ENCODE data around the gene LBR. TPM values are rescaled to one million over a fixed set of nuclear protein-coding genes. Genes with fewer than 3 reads are reported as not detected.

LBR gene
- total RNA-seq, 4 donors from 2014 or later, result 16.5 to 19.8 (median 18.5) TPM

DNA sequence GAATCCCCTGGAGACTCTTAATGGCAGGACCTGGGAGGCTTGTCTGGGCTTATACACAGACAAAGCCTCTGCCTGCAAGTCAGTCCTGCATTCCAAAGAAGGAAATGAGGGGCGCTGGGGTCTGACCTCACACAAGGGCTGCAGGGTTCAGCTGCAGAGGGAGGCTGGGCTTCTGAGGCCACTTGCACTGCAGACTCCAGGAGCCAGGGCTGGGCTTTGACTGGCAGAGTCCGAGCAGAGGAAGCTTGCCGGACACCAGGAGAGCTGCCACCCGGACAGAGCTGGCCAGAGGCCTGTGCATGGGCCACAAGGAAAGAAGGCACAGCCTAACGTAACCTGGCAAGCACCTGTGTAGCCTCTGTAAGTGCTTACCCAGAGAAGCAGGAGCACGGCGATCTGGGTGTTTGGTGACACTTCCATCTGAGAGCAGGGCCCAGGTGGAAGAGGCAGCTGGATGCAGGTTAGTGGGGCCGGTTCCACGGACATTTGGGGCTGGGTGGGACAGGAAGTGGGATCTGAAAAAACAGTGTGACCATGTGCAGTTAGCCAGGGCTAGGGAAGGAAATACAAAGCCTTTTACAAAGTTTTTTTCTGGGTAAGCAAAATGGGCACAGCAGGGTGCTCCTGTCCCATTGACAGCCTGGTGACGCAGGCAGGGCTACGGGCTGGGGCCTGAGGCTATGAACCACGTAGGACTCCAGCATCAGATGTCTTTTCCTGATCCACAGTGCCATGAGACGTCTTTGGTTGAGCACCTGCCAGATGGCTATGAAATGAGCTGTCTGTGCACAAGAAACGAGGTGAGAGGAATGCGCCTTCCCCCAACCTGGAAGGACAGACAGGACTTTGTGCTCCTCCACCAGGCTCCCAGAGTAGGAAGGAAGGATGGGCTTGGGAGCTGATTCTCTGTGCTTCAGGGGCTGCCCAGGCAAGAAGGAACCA lies 37.3 kb upstream of the LBR start:
- in situ Hi-C loops (cut with MboI; ENCODE audit: low sequenced_read_pairs in 4 of 4) (no loop called here), intact Hi-C loops (cut with DNase I; ENCODE audit: low total_unique reads) (no loop called here)
- no peaks in the 10 kb centered on the region for H3K27me3 ChIP-seq
- peaks cover 0 to 11% of the 10 kb centered on the region in 2 donors for H3K4me1 ChIP-seq
- no peak overlapping the region for H3K4me3 ChIP-seq
- TF ChIP-seq, protein P1, sequence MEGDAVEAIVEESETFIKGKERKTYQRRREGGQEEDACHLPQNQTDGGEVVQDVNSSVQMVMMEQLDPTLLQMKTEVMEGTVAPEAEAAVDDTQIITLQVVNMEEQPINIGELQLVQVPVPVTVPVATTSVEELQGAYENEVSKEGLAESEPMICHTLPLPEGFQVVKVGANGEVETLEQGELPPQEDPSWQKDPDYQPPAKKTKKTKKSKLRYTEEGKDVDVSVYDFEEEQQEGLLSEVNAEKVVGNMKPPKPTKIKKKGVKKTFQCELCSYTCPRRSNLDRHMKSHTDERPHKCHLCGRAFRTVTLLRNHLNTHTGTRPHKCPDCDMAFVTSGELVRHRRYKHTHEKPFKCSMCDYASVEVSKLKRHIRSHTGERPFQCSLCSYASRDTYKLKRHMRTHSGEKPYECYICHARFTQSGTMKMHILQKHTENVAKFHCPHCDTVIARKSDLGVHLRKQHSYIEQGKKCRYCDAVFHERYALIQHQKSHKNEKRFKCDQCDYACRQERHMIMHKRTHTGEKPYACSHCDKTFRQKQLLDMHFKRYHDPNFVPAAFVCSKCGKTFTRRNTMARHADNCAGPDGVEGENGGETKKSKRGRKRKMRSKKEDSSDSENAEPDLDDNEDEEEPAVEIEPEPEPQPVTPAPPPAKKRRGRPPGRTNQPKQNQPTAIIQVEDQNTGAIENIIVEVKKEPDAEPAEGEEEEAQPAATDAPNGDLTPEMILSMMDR (IDR thresholded peaks at IDR 0.05 in 4 of 5, conservative IDR thresholded peaks at IDR 0.05 in 1 of 5), result no peak
- TF ChIP-seq POLR2A (IDR thresholded peaks at IDR 0.05), result no peak
- H3K27ac ChIP-seq, result peak overlapping the region in 2 of 4 donors; percentile 21 to 26
- no peaks in the 10 kb centered on the region for H3K9me3 ChIP-seq
- no peak for ATAC-seq
- no peaks in the 10 kb centered on the region for H3K36me3 ChIP-seq
- no peak for DNase-seq

DNA sequence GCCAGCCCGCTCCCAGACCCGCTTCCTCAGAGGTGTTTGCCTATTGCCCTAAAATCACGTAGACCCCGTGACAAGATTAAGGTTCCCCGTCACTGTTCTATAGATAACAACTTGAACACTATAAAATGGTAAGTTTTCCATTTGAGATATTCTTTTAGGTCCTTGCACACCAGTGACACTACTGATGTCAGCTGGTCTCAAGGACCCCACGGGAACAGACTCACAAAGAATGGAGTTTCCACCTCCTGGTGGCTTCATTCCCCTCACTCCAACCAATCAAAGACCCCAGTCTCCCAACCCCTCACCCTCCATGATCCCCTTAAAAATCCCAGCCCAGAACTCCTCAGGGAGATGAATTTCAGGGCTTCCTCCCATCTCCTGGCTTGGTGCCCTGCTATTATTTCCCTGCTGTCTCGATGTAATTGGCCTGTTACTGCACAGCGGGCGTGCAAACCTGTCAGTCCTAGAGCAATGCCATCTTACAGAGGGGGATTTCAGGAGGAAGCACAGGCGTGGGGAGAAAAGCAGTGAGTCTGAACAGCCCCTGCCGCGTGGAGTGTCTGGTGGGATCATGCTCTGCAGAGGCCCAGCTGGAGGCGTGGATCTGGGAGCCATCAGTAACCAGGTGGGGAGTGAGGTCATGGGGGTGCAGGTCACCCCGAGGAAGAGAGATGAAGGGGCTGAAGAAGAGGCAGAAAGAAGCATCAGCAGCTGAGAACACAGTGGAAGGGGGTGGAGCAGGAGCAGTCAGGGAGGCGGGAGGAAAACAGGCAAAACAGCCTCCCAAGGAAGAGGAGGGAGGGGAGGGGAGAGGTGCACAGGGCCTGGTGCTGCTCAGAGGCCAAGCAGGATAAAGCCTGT lies 35.1 kb upstream of the LBR start:
- H3K4me3 ChIP-seq, result no peak overlapping the region
- intact Hi-C loops (cut with DNase I; ENCODE audit: low total_unique reads), result no loop called here

DNA sequence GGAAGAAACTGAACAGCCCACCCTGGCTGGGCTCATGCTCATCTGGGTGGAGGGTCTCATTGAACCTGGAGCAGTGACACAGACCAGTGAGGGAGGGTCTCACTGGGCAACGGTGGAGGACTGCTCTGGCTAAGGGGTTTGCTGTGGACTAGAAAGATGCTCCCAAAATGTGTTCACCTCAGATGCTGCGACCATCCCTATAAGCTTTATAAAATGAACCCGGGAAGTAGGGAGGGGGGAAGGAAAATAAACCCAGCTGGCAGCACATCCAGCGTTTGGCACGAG lies 34.5 kb upstream of the LBR start:
- TF ChIP-seq, protein P1 (IDR thresholded peaks at IDR 0.05 in 4 of 5, conservative IDR thresholded peaks at IDR 0.05 in 1 of 5), result no peak
- TF ChIP-seq POLR2A (IDR thresholded peaks at IDR 0.05), result no peak
- DNase-seq, result no peak
- intact Hi-C loops (cut with DNase I; ENCODE audit: low total_unique reads) (no loop called here), in situ Hi-C loops (cut with MboI; ENCODE audit: low sequenced_read_pairs in 4 of 4) (no loop called here)
- Histone ChIP-seq H3K9me3 (no peaks in the 10 kb centered on the region), H3K27me3 (no peaks in the 10 kb centered on the region), H3K4me1 (peaks cover 0 to 6% of the 10 kb centered on the region in 2 donors), H3K27ac (no peak overlapping the region), H3K4me3 (no peak overlapping the region), H3K36me3 (no peaks in the 10 kb centered on the region)
- no peak for ATAC-seq

More for the DNA sequence above, 35.1 kb upstream of the LBR start:
- in situ Hi-C loops (cut with MboI; ENCODE audit: low sequenced_read_pairs in 4 of 4), result no loop called here
- H3K27me3 ChIP-seq, result no peaks in the 10 kb centered on the region
- ATAC-seq (no peak), DNase-seq (no peak)
- H3K9me3 ChIP-seq, result no peaks in the 10 kb centered on the region
- no peak overlapping the region for H3K27ac ChIP-seq
- peaks cover 0 to 8% of the 10 kb centered on the region in 2 donors for H3K4me1 ChIP-seq
- no peaks in the 10 kb centered on the region for H3K36me3 ChIP-seq
- TF ChIP-seq, protein P1 (IDR thresholded peaks at IDR 0.05 in 4 of 5, conservative IDR thresholded peaks at IDR 0.05 in 1 of 5), result no peak
- no peak for TF ChIP-seq POLR2A (IDR thresholded peaks at IDR 0.05)

DNA sequence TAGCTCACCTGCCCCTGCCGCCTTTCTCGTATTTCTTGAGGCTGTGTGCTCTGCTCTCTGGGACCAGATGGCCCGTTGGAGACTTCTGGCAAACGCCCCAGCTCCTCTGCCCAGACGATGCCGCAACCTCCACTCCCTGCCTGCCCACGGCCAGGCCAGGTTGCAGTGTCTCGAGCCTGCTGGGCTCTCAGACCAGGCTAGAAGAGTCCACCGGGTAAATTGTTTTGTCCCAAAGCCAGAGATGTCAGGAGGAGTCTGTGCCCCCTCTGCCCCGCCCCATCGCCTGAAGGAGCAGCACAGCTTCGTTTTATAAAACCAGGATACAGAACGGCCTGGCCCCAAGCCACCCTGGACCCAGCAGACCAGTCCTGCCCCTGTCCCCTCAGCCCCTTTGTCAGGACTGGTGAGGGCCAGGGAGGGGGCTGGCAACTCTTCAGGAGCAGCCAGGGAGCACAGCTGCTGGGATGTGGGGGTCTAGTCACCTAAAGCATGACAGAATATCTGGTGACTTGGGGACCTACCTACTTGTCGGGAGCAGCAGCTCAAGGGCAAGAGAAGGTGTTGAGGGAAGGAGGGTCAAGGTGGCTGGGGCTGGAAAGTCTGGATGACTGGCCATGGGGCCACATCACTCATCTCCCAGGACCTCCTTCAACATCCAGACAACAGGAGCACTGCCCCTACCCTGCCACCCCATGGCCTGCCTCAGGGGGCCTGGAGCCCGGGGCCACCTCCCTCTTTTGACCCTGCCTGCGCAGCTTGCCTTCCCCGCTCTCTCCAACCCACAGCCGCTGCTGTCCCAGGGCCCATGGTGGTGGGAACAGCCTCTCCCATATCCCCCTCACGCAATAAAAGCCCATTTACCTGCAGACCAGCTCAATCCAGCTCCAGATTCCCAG lies 33.9 kb upstream of the LBR start:
- intact Hi-C loops (cut with DNase I; ENCODE audit: low total_unique reads), result no loop called here
- H3K9me3 ChIP-seq, result no peaks in the 10 kb centered on the region
- peak; percentile 25 to 65 for ATAC-seq
- H3K27me3 ChIP-seq, result no peaks in the 10 kb centered on the region
- in situ Hi-C loops (cut with MboI; ENCODE audit: low sequenced_read_pairs in 4 of 4), result no loop called here
- H3K4me1 ChIP-seq, result peaks cover 0 to 6% of the 10 kb centered on the region in 2 donors
- no peak for TF ChIP-seq POLR2A (IDR thresholded peaks at IDR 0.05)
- TF ChIP-seq, protein P1 (IDR thresholded peaks at IDR 0.05 in 4 of 5, conservative IDR thresholded peaks at IDR 0.05 in 1 of 5), result no peak
- H3K36me3 ChIP-seq, result no peaks in the 10 kb centered on the region
- no peak overlapping the region for H3K27ac ChIP-seq
- H3K4me3 ChIP-seq, result no peak overlapping the region
- peak in 1 of 2 donors; percentile 59 for DNase-seq

Data from gastrocnemius medialis (tissue), 4 donors.